ENCODE measurements around the gene PEX26.
"Not testable (repeated sequence)": the region's sequence is repeated elsewhere in the genome, so short reads cannot be mapped to it uniquely, and the experiment has no call there.

Gene PEX26

DNA sequence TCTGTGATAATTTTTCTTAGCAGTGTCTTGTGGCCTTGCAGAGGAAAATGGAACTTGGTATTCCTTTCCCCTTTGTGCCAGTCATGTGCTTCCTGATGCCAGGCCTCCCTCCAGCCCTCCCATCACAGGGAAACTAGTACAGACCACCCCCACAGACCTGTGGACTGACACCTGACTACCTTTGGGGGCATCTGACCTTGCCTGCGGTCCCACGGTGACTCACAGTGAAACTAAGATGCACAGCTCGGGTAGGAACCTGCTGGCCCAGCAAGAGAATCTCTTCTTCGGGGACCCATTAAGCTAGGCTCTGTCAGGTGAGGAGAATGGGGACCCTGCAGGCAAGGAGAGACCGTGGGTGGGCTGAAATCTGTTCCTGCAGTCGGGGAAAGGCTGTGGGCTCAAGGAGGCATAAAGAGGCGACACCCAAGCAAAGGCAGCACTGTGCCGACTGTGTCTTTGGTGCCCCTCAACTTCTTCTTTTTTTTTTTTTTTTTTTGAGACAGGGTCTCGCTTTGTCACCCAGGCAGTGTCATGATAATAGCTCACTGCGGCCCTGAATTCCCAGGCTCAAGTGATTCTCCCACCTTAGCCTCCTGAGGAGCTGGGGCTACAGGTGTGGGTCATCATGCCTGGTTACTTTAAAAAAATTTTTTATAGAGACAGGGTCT, 20.8 kb upstream of the PEX26 start:
- DNase-seq: no peak

DNA sequence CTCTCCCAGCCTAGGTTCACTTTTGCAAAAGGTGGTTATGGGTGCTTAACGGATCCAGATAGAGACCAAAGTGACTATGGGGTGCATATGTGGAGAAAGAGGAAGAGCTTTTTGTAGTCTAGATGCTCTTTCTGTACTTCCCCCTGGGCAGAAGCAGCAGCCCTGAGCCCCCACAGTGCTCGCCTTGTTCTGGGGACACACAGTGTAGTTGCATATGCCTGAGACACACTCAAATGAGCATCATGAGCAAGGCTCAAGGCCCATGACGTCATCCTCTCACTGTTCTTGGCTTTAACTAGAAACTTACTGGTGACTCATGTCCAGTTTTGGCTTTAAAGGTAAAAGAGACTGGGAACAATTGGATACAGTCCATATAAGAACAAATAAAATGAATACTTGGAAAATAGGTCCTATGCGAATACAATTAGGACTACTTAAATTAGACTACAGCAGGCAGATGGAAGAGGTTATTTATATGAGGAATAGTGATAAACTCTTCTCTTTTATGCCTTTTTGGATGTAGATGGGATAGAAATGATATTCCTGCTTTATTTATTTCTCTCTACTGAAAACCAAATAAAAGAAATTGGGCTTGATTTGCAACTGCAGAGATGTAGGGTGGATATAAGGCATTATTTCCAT, 20.1 kb upstream of the PEX26 start:
- DNase-seq: peak; percentile 97

DNA sequence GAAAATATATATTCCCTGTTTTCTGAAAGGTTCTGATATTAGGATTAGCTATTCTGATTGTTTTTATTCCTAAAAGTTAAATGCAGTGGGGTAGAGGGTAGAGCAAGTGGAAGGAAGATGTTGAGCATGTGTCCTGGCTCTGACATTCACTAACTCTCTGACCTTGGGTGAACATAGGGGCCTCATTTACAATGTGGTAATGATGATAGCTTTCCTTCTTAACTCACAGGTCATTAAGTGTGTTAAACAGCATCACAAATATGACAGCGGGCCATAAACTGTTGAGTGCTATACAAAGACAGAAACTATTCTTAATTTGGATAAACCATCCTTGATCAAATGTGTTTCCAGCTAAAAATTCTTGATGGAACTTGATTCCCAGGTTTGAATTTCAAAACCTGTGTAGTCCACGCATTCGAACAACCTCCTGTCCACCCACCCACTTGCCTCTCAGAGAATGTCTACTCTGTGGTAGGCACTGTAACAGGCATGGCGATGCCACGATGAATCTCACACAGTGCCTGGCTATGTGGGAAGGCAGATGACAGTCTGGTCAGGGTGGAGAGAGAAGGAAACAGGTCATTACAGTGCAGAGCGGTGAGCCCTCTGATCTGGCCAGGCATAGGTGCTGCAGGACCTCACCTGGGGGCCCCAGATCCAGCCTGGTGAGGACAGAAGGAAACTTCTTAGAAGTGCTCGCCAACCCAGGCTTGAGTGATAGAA, 19.3 kb upstream of the PEX26 start:
- DNase-seq: no peak

DNA sequence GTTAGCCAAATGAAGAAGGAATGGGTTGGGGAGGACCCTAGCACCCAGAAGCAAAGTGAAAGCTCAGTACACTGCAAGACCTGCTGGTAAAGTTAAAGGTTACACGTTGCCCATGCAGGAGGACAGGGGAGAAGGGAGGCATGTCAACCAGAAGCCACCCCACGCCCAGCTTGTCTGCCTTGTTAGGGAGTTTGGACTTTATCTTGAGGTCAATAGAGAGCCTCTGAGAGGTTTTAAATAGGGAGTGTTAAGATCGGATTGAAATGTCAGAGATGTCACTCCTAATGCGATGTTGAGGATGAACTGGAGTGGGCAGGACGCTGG, 18.7 kb upstream of the PEX26 start:
- DNase-seq: no peak

- DNase-seq: no peak
These were observed 18.3 kb upstream of the PEX26 start for GRCh38 chr22:18059473-18059872.

GRCh38 chr22:18059991-18060390, 17.8 kb upstream of the PEX26 start:
- DNase-seq: no peak

- peak; percentile 67 for DNase-seq
These were observed 16.9 kb upstream of the PEX26 start for GRCh38 chr22:18060646-18061620.

DNA sequence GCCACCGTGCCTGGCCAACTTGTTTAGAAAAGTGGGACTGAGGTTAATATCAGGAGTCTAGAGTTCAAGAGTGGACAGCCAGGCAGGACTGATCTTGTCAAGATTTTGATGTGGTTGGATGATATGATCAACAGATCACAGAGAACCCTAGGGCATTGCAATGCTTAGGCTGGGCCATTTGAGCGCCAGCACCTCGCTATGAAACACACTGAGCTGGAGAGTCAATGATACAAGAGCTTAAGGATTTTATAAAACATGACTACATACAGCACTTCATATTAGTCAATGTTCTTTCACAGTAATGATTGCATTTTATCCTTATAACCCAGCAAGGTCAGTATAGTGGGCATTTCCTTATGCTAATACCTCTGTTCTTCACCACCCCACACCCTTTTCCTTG, 15.4 kb upstream of the PEX26 start:
- no peak for DNase-seq

DNA sequence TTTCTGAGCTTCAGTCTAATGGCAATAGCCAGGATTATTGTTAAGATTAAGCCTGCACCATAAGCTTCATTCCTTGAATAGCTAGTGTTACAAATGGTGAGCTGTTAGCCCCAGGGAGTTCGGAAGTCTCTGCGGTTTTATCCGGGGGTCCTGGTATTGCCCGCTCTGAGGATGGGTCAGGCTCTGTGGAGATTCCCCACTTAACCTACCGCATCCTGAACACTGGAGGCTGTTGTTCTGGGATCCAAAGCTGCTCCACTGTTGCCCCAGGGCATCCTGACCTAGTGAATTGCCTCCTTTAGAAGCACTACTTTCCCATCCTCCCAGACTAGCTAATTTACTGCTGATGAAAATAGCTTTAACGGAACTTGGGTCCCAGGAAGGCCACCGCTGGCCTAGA, 14.5 kb upstream of the PEX26 start:
- DNase-seq: no peak

DNA sequence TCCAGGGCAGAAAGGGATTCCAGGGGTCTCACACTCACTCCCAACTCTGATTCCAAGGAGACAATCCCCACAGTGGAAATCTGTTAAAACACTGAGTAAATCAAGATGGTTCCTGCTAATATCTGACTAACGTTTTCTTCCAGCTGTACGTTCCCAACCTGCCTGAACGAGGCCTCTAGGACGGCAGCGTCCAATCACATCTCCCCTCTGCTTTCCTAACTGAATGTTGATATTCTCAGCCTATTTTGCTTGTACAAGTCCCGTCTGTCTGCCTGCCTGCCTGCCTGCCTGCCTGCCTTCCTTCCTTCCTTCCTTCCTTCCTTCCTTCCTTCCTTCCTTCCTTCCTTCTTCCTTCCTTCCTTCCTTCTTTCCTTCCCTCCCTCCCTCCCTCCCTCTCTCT, 14.1 kb upstream of the PEX26 start:
- not testable (repeated sequence) for DNase-seq

DNA sequence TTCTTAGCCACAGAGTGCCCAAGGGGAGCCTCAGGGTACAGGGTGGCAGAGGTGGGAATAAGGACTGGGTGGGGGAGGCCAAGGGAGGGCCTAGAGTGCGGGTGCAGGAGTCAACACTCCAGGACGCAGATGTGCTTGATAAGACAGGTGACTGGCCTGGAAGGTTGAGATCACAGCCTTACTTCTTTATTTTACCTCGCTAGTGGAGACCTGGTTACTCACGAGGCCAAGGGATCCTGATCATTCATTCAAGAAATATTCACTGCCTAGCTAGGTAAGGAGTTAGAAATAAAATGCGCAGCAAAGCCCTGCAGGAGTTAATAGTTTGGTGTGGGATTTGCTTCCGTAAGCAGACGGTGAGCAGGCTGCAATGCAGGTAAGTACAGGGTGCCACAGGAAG, 13.2 kb upstream of the PEX26 start:
- DNase-seq: no peak

DNA sequence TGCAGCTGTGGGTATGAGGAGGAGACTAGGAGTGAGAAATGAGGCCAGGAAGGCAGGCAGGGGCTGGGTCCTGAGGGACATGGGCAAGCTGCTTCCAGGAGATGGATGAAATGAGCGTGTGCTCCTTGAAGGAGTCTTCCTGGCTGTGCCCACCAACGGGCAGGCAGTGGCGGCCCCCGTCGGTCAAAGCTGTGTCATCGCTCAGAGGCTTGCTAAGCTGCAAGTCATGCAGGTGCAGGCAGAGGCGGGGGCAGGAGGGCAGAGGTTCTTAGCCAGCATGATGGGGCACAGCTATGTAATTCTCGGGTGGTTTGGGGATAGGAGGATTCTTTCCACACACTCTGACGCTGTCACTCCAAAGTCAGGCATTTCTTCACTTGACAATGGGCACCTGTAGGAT, 12.5 kb upstream of the PEX26 start:
- DNase-seq: no peak

GRCh38 chr22:18066181-18066859, 11.5 kb upstream of the PEX26 start:
- DNase-seq: no peak

GRCh38 chr22:18067121-18067520, 10.7 kb upstream of the PEX26 start:
- no peak for DNase-seq

DNA sequence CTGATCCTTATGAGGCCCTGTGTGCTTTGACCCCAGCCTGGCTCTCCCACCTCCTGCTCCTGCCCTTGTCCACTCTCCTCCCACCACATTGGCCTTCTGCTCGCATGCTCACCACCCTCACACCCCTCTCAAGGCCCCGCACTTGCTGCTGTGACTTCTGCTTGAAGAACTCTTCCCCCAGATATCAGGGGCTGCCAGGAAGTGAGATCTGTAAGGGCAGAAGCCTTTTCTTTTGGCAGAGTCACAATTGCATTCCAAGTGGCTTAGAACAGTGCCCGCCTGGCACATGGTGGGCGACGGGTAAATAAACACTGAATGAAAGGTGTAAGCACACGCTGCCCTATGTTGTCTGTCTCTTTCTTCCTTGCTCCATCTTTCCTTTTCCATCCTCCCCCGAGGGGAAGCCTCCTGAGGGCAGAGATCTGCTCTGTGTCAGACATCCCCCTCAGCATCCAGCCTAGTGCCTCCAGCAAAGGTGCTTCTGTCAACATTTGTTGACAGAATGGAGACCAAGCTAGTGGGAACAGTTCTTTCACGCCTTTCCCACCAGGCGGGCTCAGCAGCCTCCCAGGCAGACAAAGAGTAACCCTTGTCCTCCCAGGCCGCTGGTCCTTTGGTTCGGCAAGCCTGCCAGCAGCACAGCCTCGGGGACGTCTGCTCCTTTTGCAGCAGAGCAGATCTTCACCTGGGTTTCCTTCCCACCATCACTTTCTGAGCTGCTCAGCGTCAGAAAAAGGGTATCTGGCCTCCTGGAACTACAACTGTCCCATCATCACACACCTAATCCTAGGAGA, 10.0 kb upstream of the PEX26 start:
- no peak for DNase-seq

DNA sequence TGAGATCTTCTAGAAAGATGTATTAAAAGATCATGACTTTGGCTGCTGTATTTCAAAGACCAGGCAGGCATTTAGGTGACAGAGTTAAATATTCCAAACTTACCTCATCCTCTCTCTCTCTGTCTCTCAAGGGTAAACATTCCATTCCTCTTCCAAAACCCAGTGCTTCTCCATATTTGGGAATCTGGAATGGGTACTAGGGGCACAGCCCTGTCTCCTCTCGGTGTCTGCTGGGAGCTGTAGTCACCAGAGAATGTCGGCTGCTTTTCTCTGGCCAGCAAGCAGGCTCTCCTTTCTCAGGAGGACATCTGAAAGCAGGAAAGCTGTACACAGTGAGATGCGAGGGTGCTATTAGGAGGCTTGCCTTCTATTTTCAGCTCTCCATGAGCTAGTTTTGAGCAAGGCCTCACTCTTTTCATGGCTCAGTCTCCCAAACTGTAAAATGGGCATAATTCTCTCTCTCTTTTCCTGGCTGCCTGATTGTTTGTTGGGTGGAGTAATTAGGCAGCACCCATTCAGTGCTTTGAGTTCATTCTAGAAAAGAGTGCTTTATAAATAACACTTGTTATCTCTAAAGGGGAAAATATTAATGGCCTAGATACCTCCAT, 9.3 kb upstream of the PEX26 start:
- DNase-seq: peak; percentile 82

DNA sequence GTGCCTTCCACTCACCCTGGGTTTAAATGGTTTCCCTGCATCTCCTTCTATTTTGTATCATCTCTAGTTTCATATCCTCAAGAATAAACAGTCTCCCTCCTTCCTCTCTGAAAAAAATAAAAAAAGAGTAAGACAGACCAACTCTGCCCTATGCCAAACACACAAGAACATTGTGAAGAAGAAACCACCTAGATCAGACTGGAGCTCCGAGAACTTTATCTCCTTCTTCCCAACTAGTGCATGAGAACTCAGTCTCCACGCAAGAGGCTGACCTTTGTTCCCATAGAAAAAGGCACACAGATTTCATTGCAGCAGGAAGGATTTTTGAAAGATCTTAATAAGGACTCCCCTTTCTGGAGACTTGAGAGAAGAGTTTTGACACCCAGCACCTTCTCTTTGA, 8.7 kb upstream of the PEX26 start:
- DNase-seq: no peak

GRCh38 chr22:18070041-18070440, 7.7 kb upstream of the PEX26 start:
- DNase-seq: no peak

- no peak for DNase-seq
These were observed 7.1 kb upstream of the PEX26 start for GRCh38 chr22:18070556-18071306.

DNA sequence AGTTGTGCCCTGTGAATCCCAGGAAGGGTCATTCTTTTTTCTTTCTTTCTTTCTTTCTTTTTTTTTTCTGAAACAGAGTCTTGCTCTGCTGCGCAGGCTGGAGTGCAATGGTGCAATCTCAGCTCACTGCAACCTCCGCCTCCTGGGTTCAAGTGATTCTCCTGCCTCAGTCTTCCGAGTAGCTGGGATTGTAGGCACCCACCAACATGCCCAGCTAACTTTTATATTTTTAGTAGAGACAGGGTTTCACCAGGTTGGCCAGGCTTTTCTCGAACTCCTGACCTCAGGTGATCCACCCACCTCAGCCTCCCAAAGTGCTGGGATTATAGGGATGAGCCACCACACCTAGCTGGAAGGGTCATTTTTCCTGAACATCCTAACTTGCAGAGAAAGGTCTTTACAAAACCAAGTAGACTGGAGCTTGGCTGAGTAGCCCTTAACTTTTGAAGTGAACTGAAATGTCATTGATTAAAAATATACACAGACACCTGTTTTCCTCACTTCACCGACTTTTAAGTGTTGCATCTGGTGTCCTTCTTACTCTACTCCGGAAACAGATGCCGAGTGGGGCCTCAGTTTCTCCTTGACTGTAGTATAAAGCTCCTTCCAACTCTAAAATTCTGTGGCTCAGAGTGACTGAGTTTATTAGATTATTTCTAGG, 6.4 kb upstream of the PEX26 start:
- not testable (repeated sequence) for DNase-seq

Data from fibroblast of skin of abdomen (primary cell).